Putamen (tissue), 1 donor: ENCODE results near the gene DNAI4.
"Not testable (repeated sequence)": the region's sequence is repeated elsewhere in the genome, so short reads cannot be mapped to it uniquely, and the experiment has no call there.

Experiments
- DNase-seq: peaks from one replicate; pipeline ENCODE4 v3.0.0-alpha.2; 2016; ENCODE audit warnings: low spot score

Gene DNAI4

GRCh38 chr1:66924756-66925557 is at the start of gene DNAI4, which contains the start of gene MIER1:
DNAI4 (minus strand) TSS chr1:66924856; CDS start chr1:66924831, 25 bp downstream.
MIER1 (plus strand) TSS chr1:66924990; CDS start chr1:66925029, 39 bp downstream.
- DNase-seq: peak; percentile 98

- DNase-seq: no peak
These were observed 43.9 kb upstream of the DNAI4 start for GRCh38 chr1:66968574-66968973.

GRCh38 chr1:66966188-66966873 is 41.7 kb upstream of the DNAI4 start:
- DNase-seq: not testable (repeated sequence)

GRCh38 chr1:66957938-66958337 is 33.3 kb upstream of the DNAI4 start:
- no peak for DNase-seq

GRCh38 chr1:66954208-66954607 is 29.6 kb upstream of the DNAI4 start:
- no peak for DNase-seq

- no peak for DNase-seq
These were observed 26.9 kb upstream of the DNAI4 start for GRCh38 chr1:66951513-66951912.

- no peak for DNase-seq
These were observed 22.6 kb upstream of the DNAI4 start for GRCh38 chr1:66947267-66947666.

GRCh38 chr1:66945316-66945715 is 20.7 kb upstream of the DNAI4 start:
- no peak for DNase-seq

- no peak for DNase-seq
These were observed 19.9 kb upstream of the DNAI4 start for GRCh38 chr1:66944330-66945274.

- DNase-seq: no peak
These were observed 18.8 kb upstream of the DNAI4 start for GRCh38 chr1:66943361-66943969.

- no peak for DNase-seq
These were observed 16.3 kb upstream of the DNAI4 start for GRCh38 chr1:66940981-66941380.

- DNase-seq: no peak
These were observed 14.0 kb upstream of the DNAI4 start for GRCh38 chr1:66938613-66939012.

GRCh38 chr1:66937529-66938234 is 13.0 kb upstream of the DNAI4 start:
- DNase-seq: no peak

- DNase-seq: no peak
These were observed 9.4 kb upstream of the DNAI4 start for GRCh38 chr1:66933887-66934700.

GRCh38 chr1:66932291-66932690 is 7.6 kb upstream of the DNAI4 start:
- no peak for DNase-seq

GRCh38 chr1:66931590-66931989 is 6.9 kb upstream of the DNAI4 start:
- DNase-seq: no peak

- DNase-seq: no peak
These were observed 6.1 kb upstream of the DNAI4 start for GRCh38 chr1:66930823-66931174.

- peak; percentile 94 for DNase-seq
These were observed 5.6 kb upstream of the DNAI4 start for GRCh38 chr1:66929999-66930822.

GRCh38 chr1:66929691-66929998 is 5.0 kb upstream of the DNAI4 start:
- peak; percentile 13 for DNase-seq
